Osteocyte (in vitro differentiated cells): ENCODE measurements around the gene ACTR1A. TPM values are rescaled to one million over a fixed set of nuclear protein-coding genes. Genes with fewer than 3 reads are reported as not detected.

Source experiments
- DNase-seq: peaks from one replicate; pipeline ENCODE4 v3.0.0; 2021; ENCODE audit warnings: mixed read lengths; ENCODE audit not compliant: unreplicated experiment; ENCODE audit errors: extremely low spot score
- H3K27ac Mint-ChIP-seq: one replicate; pipeline ENCODE4 v1.8.0; 2021; ENCODE audit warnings: mild to moderate bottlenecking, mixed read lengths; ENCODE audit not compliant: unreplicated experiment
- H3K27me3 Mint-ChIP-seq: one replicate; pipeline ENCODE4 v1.8.0; 2021; ENCODE audit warnings: mixed read lengths; ENCODE audit not compliant: unreplicated experiment
- H3K36me3 Mint-ChIP-seq: one replicate; pipeline ENCODE4 v1.8.0; 2021; ENCODE audit warnings: mixed read lengths; ENCODE audit not compliant: unreplicated experiment
- H3K4me1 Mint-ChIP-seq: one replicate; pipeline ENCODE4 v1.8.0; 2021; ENCODE audit warnings: mixed read lengths; ENCODE audit not compliant: unreplicated experiment
- H3K4me3 Mint-ChIP-seq: one replicate; pipeline ENCODE4 v1.8.0; 2021; ENCODE audit warnings: mild to moderate bottlenecking, moderate library complexity, mixed read lengths; ENCODE audit not compliant: unreplicated experiment
- H3K9me3 Mint-ChIP-seq: one replicate; pipeline ENCODE4 v1.8.0; 2021; ENCODE audit warnings: mixed read lengths; ENCODE audit not compliant: unreplicated experiment
- total RNA-seq: library from RNA; stranded (reverse); gene quantifications from 2 replicates; pipeline ENCODE4 v1.2.1, GENCODE V29; 2021
- TF ChIP-seq, protein P1 (sequence below): fragments of 200-600 bp; sonication (generic); IDR thresholded peaks from 2 replicates; pipeline ENCODE4 v1.5.0; 2021; ENCODE audit warnings: antibody characterized with exemption, mild to moderate bottlenecking, moderate library complexity

Gene ACTR1A
- total RNA-seq, 1 donor from 2014 or later = 123 TPM

- Mint-ChIP-seq H3K4me3 (no peak overlapping the region), H3K9me3 (no peaks in the 10 kb centered on the region), H3K27ac (no peak overlapping the region), H3K27me3 (peaks cover 13% of the 10 kb centered on the region), H3K36me3 (no peaks in the 10 kb centered on the region), H3K4me1 (peaks cover 17% of the 10 kb centered on the region)
- TF ChIP-seq, protein P1, sequence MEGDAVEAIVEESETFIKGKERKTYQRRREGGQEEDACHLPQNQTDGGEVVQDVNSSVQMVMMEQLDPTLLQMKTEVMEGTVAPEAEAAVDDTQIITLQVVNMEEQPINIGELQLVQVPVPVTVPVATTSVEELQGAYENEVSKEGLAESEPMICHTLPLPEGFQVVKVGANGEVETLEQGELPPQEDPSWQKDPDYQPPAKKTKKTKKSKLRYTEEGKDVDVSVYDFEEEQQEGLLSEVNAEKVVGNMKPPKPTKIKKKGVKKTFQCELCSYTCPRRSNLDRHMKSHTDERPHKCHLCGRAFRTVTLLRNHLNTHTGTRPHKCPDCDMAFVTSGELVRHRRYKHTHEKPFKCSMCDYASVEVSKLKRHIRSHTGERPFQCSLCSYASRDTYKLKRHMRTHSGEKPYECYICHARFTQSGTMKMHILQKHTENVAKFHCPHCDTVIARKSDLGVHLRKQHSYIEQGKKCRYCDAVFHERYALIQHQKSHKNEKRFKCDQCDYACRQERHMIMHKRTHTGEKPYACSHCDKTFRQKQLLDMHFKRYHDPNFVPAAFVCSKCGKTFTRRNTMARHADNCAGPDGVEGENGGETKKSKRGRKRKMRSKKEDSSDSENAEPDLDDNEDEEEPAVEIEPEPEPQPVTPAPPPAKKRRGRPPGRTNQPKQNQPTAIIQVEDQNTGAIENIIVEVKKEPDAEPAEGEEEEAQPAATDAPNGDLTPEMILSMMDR = no peak
- DNase-seq = no peak
Measured at GRCh38 chr10:102435529-102436233, 66.8 kb downstream of the ACTR1A start.

DNA sequence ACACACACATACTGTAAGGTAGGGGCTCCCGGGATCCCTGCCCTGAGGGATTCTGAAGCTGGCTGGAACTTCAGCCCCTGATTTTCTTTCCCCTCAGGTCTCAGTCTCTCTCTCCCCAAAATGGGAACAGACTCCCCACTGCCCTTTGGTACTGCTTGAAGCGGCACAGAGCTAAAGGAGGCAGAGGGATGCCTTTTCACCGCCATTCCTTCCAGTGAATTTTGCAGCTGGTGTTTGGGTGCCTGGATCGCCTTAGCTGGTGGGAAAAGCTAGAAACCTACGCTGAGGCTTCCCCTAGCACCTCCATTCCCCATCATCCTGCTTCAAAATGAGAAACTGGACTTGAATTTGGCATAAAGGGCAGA, 67.4 kb downstream of the ACTR1A start:
- peaks cover 17% of the 10 kb centered on the region for H3K4me1 Mint-ChIP-seq
- DNase-seq = no peak
- peaks cover 13% of the 10 kb centered on the region for H3K27me3 Mint-ChIP-seq
- TF ChIP-seq, protein P1 = no peak
- H3K4me3 Mint-ChIP-seq = no peak overlapping the region
- no peaks in the 10 kb centered on the region for H3K9me3 Mint-ChIP-seq
- no peak overlapping the region for H3K27ac Mint-ChIP-seq
- H3K36me3 Mint-ChIP-seq = no peaks in the 10 kb centered on the region

- Mint-ChIP-seq H3K36me3 (no peaks in the 10 kb centered on the region), H3K9me3 (no peaks in the 10 kb centered on the region), H3K27me3 (peaks cover 13% of the 10 kb centered on the region), H3K4me3 (no peak overlapping the region), H3K27ac (no peak overlapping the region), H3K4me1 (peaks cover 17% of the 10 kb centered on the region)
- DNase-seq = no peak
- TF ChIP-seq, protein P1 = no peak
Measured at GRCh38 chr10:102434394-102435132, 67.9 kb downstream of the ACTR1A start.

GRCh38 chr10:102433619-102434046, 68.9 kb downstream of the ACTR1A start:
- DNase-seq = no peak
- peaks cover 17% of the 10 kb centered on the region for H3K4me1 Mint-ChIP-seq
- TF ChIP-seq, protein P1 = no peak
- no peaks in the 10 kb centered on the region for H3K36me3 Mint-ChIP-seq
- H3K27me3 Mint-ChIP-seq = peaks cover 13% of the 10 kb centered on the region
- peak overlapping the region; percentile 92 for H3K4me3 Mint-ChIP-seq
- no peaks in the 10 kb centered on the region for H3K9me3 Mint-ChIP-seq
- no peak overlapping the region for H3K27ac Mint-ChIP-seq
